SU-DHL-6 (cell line): ENCODE results near the gene KCTD8.

Experiments used
- H2AFZ ChIP-seq: fragments of 200-600 bp; sonication (generic); 2 replicates; pipeline ENCODE4 v1.6.1; 2014; ENCODE audit warnings: low read depth, mild to moderate bottlenecking, moderate library complexity, mixed read lengths, antibody characterized with exemption, low read length; ENCODE audit not compliant: severe bottlenecking
- H3F3A ChIP-seq: fragments of 200-600 bp; shearing (Covaris generic); 2 replicates; pipeline ENCODE4 v1.6.0; 2016; ENCODE audit warnings: antibody characterized with exemption, mild to moderate bottlenecking; ENCODE audit not compliant: insufficient read depth
- H3K27ac ChIP-seq: fragments of 200-600 bp; sonication (generic); 2 replicates; pipeline ENCODE4 v1.5.1; 2016; ENCODE audit warnings: low read depth, mild to moderate bottlenecking, low read length, moderate library complexity, mixed read lengths
- H3K27me3 ChIP-seq: fragments of 200-600 bp; sonication (generic), shearing (Covaris generic); 2 replicates; pipeline ENCODE4 v1.6.0; 2014; ENCODE audit warnings: mild to moderate bottlenecking, low read length
- H3K36me3 ChIP-seq: fragments of 200-600 bp; sonication (generic); 2 replicates; pipeline ENCODE4 v1.6.1; 2014; ENCODE audit warnings: mild to moderate bottlenecking, low read length, mixed read lengths
- H3K4me2 ChIP-seq: fragments of 300-600, 200-600 bp; shearing (Covaris generic), sonication (generic); 2 replicates; pipeline ENCODE4 v1.6.0; 2014; ENCODE audit warnings: low read length, low read depth, mild to moderate bottlenecking; ENCODE audit not compliant: poor library complexity, severe bottlenecking
- H3K4me3 ChIP-seq: fragments of 200-600 bp; sonication (generic); 2 replicates; pipeline ENCODE4 v1.5.1; 2014; ENCODE audit warnings: antibody characterized with exemption, low read length, mild to moderate bottlenecking, mixed read lengths; ENCODE audit not compliant: insufficient read depth, poor library complexity, severe bottlenecking
- H3K79me2 ChIP-seq: fragments of 200-600 bp; sonication (generic); 2 replicates; pipeline ENCODE4 v1.6.1; 2014; ENCODE audit warnings: mild to moderate bottlenecking, low read length, moderate library complexity; ENCODE audit not compliant: insufficient read depth
- H3K9ac ChIP-seq: fragments of 200-600 bp; sonication (generic); 2 replicates; pipeline ENCODE4 v1.7.0; 2014; ENCODE audit warnings: mild to moderate bottlenecking, low read length
- H3K9me2 ChIP-seq: fragments of 200-600 bp; sonication (generic); replicated peaks from 2 replicates; pipeline ENCODE4 v1.6.1; 2014; ENCODE audit warnings: low read length; ENCODE audit not compliant: insufficient read depth
- H3K9me3 ChIP-seq: fragments of 200-600 bp; sonication (generic); 2 replicates; pipeline ENCODE4 v1.6.1; 2014; ENCODE audit warnings: low read length, mixed read lengths; ENCODE audit not compliant: insufficient read depth
- H4K20me1 ChIP-seq: fragments of 200-600 bp; sonication (generic); 2 replicates; pipeline ENCODE4 v1.6.1; 2014; ENCODE audit warnings: low read depth, mild to moderate bottlenecking, antibody characterized with exemption, low read length, moderate library complexity, mixed read lengths
- EZH2phosphoT487 ChIP-seq: fragments of 200-600 bp; sonication (generic), shearing (Covaris generic); conservative IDR thresholded peaks from 2 replicates; pipeline ENCODE4 v1.6.1; 2018; ENCODE audit warnings: mild to moderate bottlenecking, antibody characterized with exemption, low read length, moderate library complexity, mixed read lengths
- TF ChIP-seq, protein P1 (sequence below): fragments of 200-600 bp; sonication (generic); IDR thresholded peaks from one replicate; pipeline ENCODE4 v1.5.1; 2017; ENCODE audit warnings: antibody characterized with exemption, mild to moderate bottlenecking, low read length, moderate library complexity; ENCODE audit not compliant: insufficient read depth, poor library complexity, severe bottlenecking

The KCTD8 gene

DNA sequence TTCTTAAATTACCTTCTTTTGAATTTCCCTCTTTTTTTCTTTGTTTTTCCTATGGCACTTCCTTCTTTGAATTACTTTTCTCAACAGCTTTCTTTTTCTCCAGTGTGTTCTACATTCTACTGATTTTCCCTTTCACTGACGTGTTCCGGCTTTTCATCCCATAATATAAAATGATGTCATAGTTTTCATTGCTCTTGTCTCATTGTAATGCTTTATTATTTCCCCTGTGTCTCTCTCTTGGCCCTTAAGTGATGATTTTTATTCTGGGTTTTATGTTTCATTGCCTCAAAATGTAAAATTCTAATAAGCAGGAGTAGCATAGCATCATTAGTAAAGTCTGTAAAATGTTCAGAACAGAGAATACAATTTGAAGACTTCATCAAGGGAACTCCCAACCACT is 299.3 kb downstream of the KCTD8 start:
- Histone ChIP-seq H3K4me3 (no peak overlapping the region), H3K27me3 (no peaks in the 10 kb centered on the region), H3K9me2 (no peaks in the 10 kb centered on the region), H2AFZ (no peak overlapping the region), H3K36me3 (no peaks in the 10 kb centered on the region), H4K20me1 (no peaks in the 10 kb centered on the region), H3K27ac (no peak overlapping the region), H3K4me2 (no peak overlapping the region), H3K79me2 (no peaks in the 10 kb centered on the region), H3F3A (no peaks in the 10 kb centered on the region), H3K9me3 (no peaks in the 10 kb centered on the region), H3K9ac (no peak overlapping the region)
- TF ChIP-seq, protein P1, sequence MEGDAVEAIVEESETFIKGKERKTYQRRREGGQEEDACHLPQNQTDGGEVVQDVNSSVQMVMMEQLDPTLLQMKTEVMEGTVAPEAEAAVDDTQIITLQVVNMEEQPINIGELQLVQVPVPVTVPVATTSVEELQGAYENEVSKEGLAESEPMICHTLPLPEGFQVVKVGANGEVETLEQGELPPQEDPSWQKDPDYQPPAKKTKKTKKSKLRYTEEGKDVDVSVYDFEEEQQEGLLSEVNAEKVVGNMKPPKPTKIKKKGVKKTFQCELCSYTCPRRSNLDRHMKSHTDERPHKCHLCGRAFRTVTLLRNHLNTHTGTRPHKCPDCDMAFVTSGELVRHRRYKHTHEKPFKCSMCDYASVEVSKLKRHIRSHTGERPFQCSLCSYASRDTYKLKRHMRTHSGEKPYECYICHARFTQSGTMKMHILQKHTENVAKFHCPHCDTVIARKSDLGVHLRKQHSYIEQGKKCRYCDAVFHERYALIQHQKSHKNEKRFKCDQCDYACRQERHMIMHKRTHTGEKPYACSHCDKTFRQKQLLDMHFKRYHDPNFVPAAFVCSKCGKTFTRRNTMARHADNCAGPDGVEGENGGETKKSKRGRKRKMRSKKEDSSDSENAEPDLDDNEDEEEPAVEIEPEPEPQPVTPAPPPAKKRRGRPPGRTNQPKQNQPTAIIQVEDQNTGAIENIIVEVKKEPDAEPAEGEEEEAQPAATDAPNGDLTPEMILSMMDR = no peak
- TF ChIP-seq EZH2phosphoT487 = no peak

DNA sequence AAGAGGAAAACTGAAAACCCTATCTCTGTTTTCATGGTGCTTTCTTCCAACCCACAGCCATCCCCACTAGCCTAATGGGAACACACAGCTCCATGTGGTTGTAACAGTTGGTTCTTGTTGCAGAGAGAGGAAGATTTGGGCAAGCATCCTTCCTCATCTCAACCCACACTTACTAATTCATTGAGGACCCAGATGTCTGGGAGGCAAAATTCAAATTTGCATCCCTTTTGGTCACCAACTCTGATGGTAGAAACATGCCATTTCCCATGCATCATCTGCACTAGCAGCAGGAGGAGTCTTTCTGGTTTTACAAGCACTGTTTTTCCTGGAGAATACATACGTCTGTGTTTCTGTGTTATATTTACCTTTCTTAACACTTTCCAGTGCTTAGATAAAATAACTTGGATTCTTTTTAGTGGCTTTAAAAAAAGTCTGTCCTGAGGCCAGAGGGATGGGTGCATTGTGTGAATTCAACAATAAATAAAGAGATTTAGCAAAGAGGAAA is 301.0 kb downstream of the KCTD8 start:
- Histone ChIP-seq H3K9ac (no peak overlapping the region), H3K4me3 (no peak overlapping the region), H3K9me2 (no peaks in the 10 kb centered on the region), H3K79me2 (no peaks in the 10 kb centered on the region), H3K9me3 (no peaks in the 10 kb centered on the region), H3K36me3 (no peaks in the 10 kb centered on the region), H3K4me2 (no peak overlapping the region), H3K27me3 (no peaks in the 10 kb centered on the region), H3K27ac (no peak overlapping the region), H2AFZ (no peak overlapping the region), H3F3A (no peaks in the 10 kb centered on the region), H4K20me1 (no peaks in the 10 kb centered on the region)
- no peak for TF ChIP-seq EZH2phosphoT487
- TF ChIP-seq, protein P1 = no peak

DNA sequence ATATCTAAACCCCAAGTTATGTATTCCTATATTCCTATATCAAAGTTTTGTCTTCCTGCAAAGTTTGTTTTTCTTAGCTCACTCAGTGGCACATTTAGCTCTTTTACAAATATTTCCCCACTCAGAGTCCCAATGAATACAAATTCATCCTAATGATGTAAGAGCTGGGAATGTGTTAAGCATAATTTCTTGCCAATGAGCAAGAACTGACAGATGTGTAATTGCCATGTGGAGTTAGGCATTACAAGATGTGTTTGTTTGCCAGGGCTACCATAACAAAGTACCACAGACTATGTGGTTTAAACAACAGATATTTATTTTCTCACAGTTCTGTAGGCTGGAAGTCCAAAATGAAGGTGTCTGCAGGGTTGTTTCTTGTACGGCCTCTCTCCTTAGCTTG is 302.1 kb downstream of the KCTD8 start:
- H3K79me2 ChIP-seq = no peaks in the 10 kb centered on the region
- no peaks in the 10 kb centered on the region for H3K27me3 ChIP-seq
- no peaks in the 10 kb centered on the region for H3F3A ChIP-seq
- H3K27ac ChIP-seq = no peak overlapping the region
- H3K9me3 ChIP-seq = no peaks in the 10 kb centered on the region
- H3K4me3 ChIP-seq = no peak overlapping the region
- no peaks in the 10 kb centered on the region for H3K9me2 ChIP-seq
- H3K4me2 ChIP-seq = no peak overlapping the region
- H3K36me3 ChIP-seq = no peaks in the 10 kb centered on the region
- no peak overlapping the region for H3K9ac ChIP-seq
- no peak overlapping the region for H2AFZ ChIP-seq
- no peak for TF ChIP-seq EZH2phosphoT487
- TF ChIP-seq, protein P1 = no peak
- no peaks in the 10 kb centered on the region for H4K20me1 ChIP-seq
